Upper lobe of right lung (tissue), 1 donor: ENCODE measurements around the gene TRA2B. TPM values are rescaled to one million over a fixed set of nuclear protein-coding genes. Genes with fewer than 3 reads are reported as not detected.
A peak's percentile ranks its signal among the peaks of the same experiment; 100 is the strongest.

Experiments used
- ATAC-seq: fragments of 200-7000 bp; cut with Tn5 transposase; one replicate; pipeline ENCODE4 v1.9.1; 2020; ENCODE audit warnings: mild to moderate bottlenecking, moderate library complexity
- DNase-seq: peaks from one replicate; pipeline ENCODE4 v3.0.0-alpha.2; 2020
- H3K27ac ChIP-seq: fragments of 200-600 bp; one replicate; pipeline ENCODE4 v1.8.0; 2022
- H3K27me3 ChIP-seq: fragments of 200-600 bp; one replicate; pipeline ENCODE4 v1.8.0; 2022; ENCODE audit warnings: mild to moderate bottlenecking
- H3K36me3 ChIP-seq: fragments of 200-600 bp; one replicate; pipeline ENCODE4 v1.8.0; 2022
- H3K4me1 ChIP-seq: fragments of 200-600 bp; one replicate; pipeline ENCODE4 v1.8.0; 2022
- H3K4me3 ChIP-seq: fragments of 200-600 bp; one replicate; pipeline ENCODE4 v1.8.0; 2022; ENCODE audit warnings: mild to moderate bottlenecking
- H3K9me3 ChIP-seq: fragments of 200-600 bp; one replicate; pipeline ENCODE4 v1.8.0; 2022
- CTCF ChIP-seq: fragments of 200-600 bp; IDR thresholded peaks from one replicate; pipeline ENCODE4 v1.8.0; 2022; ENCODE audit warnings: antibody characterized with exemption
- intact Hi-C: fragments of 100-400 bp; cut with DNase I; formaldehyde crosslinking; loops from one replicate; pipeline ENCODE4 v1.11.0; 2022
- total RNA-seq: library from RNA; stranded (reverse); fragmentation: NEBNext Ultra II Directional; extraction: Animal tissue kit (Norgen Biotek cat#: 25700); gene quantifications from one replicate; pipeline ENCODE4 v1.2.1, GENCODE V29; 2021
- donor health status: DM: no; HTN: yes; CAD: no; lungs with severe emphysema.

TRA2B gene
- total RNA-seq, 1 donor from 2014 or later, result 92.7 TPM

- DNase-seq (no peak), ATAC-seq (no peak)
- intact Hi-C loops, result no loop called here
- Histone ChIP-seq H3K4me1 (no peaks in the 10 kb centered on the region), H3K4me3 (no peak overlapping the region), H3K27ac (no peak overlapping the region), H3K9me3 (no peaks in the 10 kb centered on the region), H3K27me3 (no peaks in the 10 kb centered on the region), H3K36me3 (no peaks in the 10 kb centered on the region)
- TF ChIP-seq CTCF, result no peak
These were observed 12.9 kb upstream of the TRA2B start for GRCh38 chr3:185950728-185951127.

GRCh38 chr3:185949515-185949914, 11.7 kb upstream of the TRA2B start:
- H3K4me1 ChIP-seq, result no peaks in the 10 kb centered on the region
- no peak for DNase-seq
- no peaks in the 10 kb centered on the region for H3K27me3 ChIP-seq
- no peak overlapping the region for H3K4me3 ChIP-seq
- no peak for ATAC-seq
- intact Hi-C loops, result no loop called here
- no peak for TF ChIP-seq CTCF
- no peaks in the 10 kb centered on the region for H3K9me3 ChIP-seq
- no peaks in the 10 kb centered on the region for H3K36me3 ChIP-seq
- H3K27ac ChIP-seq, result no peak overlapping the region

GRCh38 chr3:185948292-185948691, 10.5 kb upstream of the TRA2B start:
- Histone ChIP-seq H3K9me3 (no peaks in the 10 kb centered on the region), H3K27me3 (no peaks in the 10 kb centered on the region), H3K36me3 (no peaks in the 10 kb centered on the region), H3K27ac (no peak overlapping the region), H3K4me1 (peaks cover 6% of the 10 kb centered on the region), H3K4me3 (no peak overlapping the region)
- intact Hi-C loops, result no loop called here
- TF ChIP-seq CTCF, result no peak
- ATAC-seq (no peak), DNase-seq (no peak)

- no peaks in the 10 kb centered on the region for H3K27me3 ChIP-seq
- H3K36me3 ChIP-seq, result no peaks in the 10 kb centered on the region
- no peak for TF ChIP-seq CTCF
- DNase-seq (no peak), ATAC-seq (no peak)
- no peak overlapping the region for H3K4me3 ChIP-seq
- H3K4me1 ChIP-seq, result peaks cover 9% of the 10 kb centered on the region
- H3K27ac ChIP-seq, result no peak overlapping the region
- no peaks in the 10 kb centered on the region for H3K9me3 ChIP-seq
- intact Hi-C loops, result no loop called here
These were observed 5.9 kb upstream of the TRA2B start for GRCh38 chr3:185943760-185944106.

GRCh38 chr3:185942907-185943759, 5.3 kb upstream of the TRA2B start:
- peak; percentile 100 for TF ChIP-seq CTCF
- H3K27me3 ChIP-seq, result no peaks in the 10 kb centered on the region
- peaks cover 9% of the 10 kb centered on the region for H3K4me1 ChIP-seq
- peak overlapping the region; percentile 17 for H3K4me3 ChIP-seq
- intact Hi-C loops, result no loop called here
- no peaks in the 10 kb centered on the region for H3K36me3 ChIP-seq
- ATAC-seq, result peak; percentile 99
- DNase-seq, result peak; percentile 90
- H3K9me3 ChIP-seq, result no peaks in the 10 kb centered on the region
- peak overlapping the region; percentile 26 for H3K27ac ChIP-seq
